ENCODE data around the gene ZNF554. TPM values are rescaled to one million over a fixed set of nuclear protein-coding genes. Genes with fewer than 3 reads are reported as not detected.

ZNF554 gene
- total RNA-seq, 2 experiments from 2014 or later, result 0.83 to 1.5 TPM

GRCh38 chr19:2807379-2808128, 12.1 kb upstream of the ZNF554 start:
- Mint-ChIP-seq H3K27ac (no peak overlapping the region), H3K9me3 (no peaks in the 10 kb centered on the region), H3K36me3 (ENCODE audit: low read depth) (peaks cover 20% of the 10 kb centered on the region), H3K4me3 (no peak overlapping the region), H3K4me1 (ENCODE audit: low read depth) (peaks cover 5% of the 10 kb centered on the region), H3K27me3 (no peaks in the 10 kb centered on the region)
- no peak for ATAC-seq
- CTCF ChIA-PET, result no interaction called here
- intact Hi-C loops (cut with micrococcal nuclease), result no loop called here
- POLR2A ChIA-PET, result no interaction called here
- TF ChIP-seq, protein P1, sequence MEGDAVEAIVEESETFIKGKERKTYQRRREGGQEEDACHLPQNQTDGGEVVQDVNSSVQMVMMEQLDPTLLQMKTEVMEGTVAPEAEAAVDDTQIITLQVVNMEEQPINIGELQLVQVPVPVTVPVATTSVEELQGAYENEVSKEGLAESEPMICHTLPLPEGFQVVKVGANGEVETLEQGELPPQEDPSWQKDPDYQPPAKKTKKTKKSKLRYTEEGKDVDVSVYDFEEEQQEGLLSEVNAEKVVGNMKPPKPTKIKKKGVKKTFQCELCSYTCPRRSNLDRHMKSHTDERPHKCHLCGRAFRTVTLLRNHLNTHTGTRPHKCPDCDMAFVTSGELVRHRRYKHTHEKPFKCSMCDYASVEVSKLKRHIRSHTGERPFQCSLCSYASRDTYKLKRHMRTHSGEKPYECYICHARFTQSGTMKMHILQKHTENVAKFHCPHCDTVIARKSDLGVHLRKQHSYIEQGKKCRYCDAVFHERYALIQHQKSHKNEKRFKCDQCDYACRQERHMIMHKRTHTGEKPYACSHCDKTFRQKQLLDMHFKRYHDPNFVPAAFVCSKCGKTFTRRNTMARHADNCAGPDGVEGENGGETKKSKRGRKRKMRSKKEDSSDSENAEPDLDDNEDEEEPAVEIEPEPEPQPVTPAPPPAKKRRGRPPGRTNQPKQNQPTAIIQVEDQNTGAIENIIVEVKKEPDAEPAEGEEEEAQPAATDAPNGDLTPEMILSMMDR (IDR thresholded peaks at IDR 0.05), result no peak
- DNase-seq, result no peak

DNA sequence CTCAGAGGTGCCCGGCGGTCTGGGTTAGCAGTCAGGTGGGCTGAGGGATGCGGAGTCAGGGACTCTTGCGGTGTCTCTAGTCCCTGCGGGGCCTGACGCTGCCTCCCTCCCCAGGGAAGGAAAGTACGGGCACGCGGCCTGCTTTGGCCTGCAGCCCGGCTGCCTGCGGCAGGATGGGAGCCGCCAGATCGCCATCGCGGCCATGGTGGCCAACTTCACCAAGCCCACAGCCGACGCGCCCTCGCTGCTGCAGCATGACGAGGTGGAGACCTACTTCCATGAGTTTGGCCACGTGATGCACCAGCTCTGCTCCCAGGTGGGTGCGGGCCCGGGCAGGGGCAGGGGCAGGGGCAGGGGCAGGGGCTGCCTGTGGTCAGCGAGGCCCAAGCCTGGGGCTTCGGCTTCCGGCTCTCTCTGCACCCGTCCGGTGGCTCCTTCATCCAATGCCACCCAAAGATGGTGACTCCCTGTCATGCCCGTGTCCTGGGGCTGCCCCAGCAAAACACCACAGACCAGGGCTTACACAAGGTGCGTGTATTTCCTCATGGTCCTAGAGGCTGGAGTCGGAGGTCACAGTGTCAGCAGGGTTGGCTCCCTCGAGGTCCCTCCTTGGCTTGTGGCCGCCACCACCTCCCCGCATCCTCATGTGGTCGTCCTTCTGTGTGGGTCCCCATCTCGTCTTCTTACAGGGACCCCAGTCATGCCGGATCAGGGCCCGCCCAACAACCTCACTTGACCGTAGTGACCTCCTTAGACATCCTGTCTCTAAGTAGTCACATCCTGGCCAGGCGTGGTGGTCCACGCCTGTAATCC, 11.3 kb upstream of the ZNF554 start:
- no peak overlapping the region for H3K27ac Mint-ChIP-seq
- peaks cover 5% of the 10 kb centered on the region for H3K4me1 Mint-ChIP-seq (ENCODE audit: low read depth)
- ATAC-seq (no peak), DNase-seq (no peak)
- no peaks in the 10 kb centered on the region for H3K27me3 Mint-ChIP-seq
- H3K4me3 Mint-ChIP-seq, result no peak overlapping the region
- CTCF ChIA-PET, result no interaction called here
- peaks cover 13% of the 10 kb centered on the region for H3K36me3 Mint-ChIP-seq (ENCODE audit: low read depth)
- no peaks in the 10 kb centered on the region for H3K9me3 Mint-ChIP-seq
- TF ChIP-seq, protein P1 (IDR thresholded peaks at IDR 0.05), result no peak
- intact Hi-C loops (cut with micrococcal nuclease), result no loop called here
- POLR2A ChIA-PET, result no interaction called here

GRCh38 chr19:2809387-2810140, 10.1 kb upstream of the ZNF554 start:
- H3K4me3 Mint-ChIP-seq, result no peak overlapping the region
- H3K36me3 Mint-ChIP-seq (ENCODE audit: low read depth), result peaks cover 13% of the 10 kb centered on the region
- no peaks in the 10 kb centered on the region for H3K9me3 Mint-ChIP-seq
- no peak for ATAC-seq
- no peak for DNase-seq
- H3K27me3 Mint-ChIP-seq, result no peaks in the 10 kb centered on the region
- intact Hi-C loops (cut with micrococcal nuclease), result no loop called here
- POLR2A ChIA-PET, result interaction anchor here (1.5 kb wide), 2 partner anchors 12 to 41 kb away, joined by 3 to 4 read pairs; no protein-coding TSS in a partner anchor
- H3K27ac Mint-ChIP-seq, result no peak overlapping the region
- H3K4me1 Mint-ChIP-seq (ENCODE audit: low read depth), result no peaks in the 10 kb centered on the region
- CTCF ChIA-PET, result no interaction called here
- TF ChIP-seq, protein P1 (IDR thresholded peaks at IDR 0.05), result no peak

- no peak overlapping the region for H3K4me3 Mint-ChIP-seq
- TF ChIP-seq, protein P1 (IDR thresholded peaks at IDR 0.05), result no peak
- H3K27me3 Mint-ChIP-seq, result no peaks in the 10 kb centered on the region
- peaks cover 9% of the 10 kb centered on the region for H3K36me3 Mint-ChIP-seq (ENCODE audit: low read depth)
- H3K4me1 Mint-ChIP-seq (ENCODE audit: low read depth), result no peaks in the 10 kb centered on the region
- intact Hi-C loops (cut with micrococcal nuclease), result no loop called here
- ChIA-PET CTCF (interaction anchor here (0.7 kb wide), 1 partner anchor 162 kb away, joined by 3 read pairs; no protein-coding TSS in a partner anchor), POLR2A (interaction anchor here (1.5 kb wide), 2 partner anchors 11 to 42 kb away, joined by 3 to 4 read pairs; no protein-coding TSS in a partner anchor)
- DNase-seq (no peak), ATAC-seq (no peak)
- H3K27ac Mint-ChIP-seq, result no peak overlapping the region
- no peaks in the 10 kb centered on the region for H3K9me3 Mint-ChIP-seq
These were observed 9.3 kb upstream of the ZNF554 start for GRCh38 chr19:2810141-2811091.
